HUES48 (cell line): ENCODE measurements around the gene ZNF594.
"Not testable (repeated sequence)": the region's sequence is repeated elsewhere in the genome, so short reads cannot be mapped to it uniquely, and the experiment has no call there.

Source experiments
- H3K27ac ChIP-seq: one replicate; pipeline ENCODE4 v1.7.0; 2013; ENCODE audit warnings: low read depth, low read length, inconsistent platforms
- H3K27me3 ChIP-seq: 2 replicates; pipeline ENCODE4 v1.6.1; 2013; ENCODE audit warnings: mild to moderate bottlenecking, low read length; ENCODE audit not compliant: control insufficient read depth, insufficient read depth
- H3K36me3 ChIP-seq: 2 replicates; pipeline ENCODE4 v1.6.1; 2013; ENCODE audit warnings: low read length; ENCODE audit not compliant: control insufficient read depth, insufficient read depth
- H3K4me1 ChIP-seq: 2 replicates; pipeline ENCODE4 v1.6.1; 2013; ENCODE audit warnings: mild to moderate bottlenecking, low read length; ENCODE audit not compliant: control insufficient read depth, insufficient read depth
- H3K4me3 ChIP-seq: 2 replicates; pipeline ENCODE4 v1.5.1; 2013; ENCODE audit warnings: mild to moderate bottlenecking, low read depth, low read length
- H3K9ac ChIP-seq: 2 replicates; pipeline ENCODE4 v1.6.1; 2013; ENCODE audit warnings: mild to moderate bottlenecking, low read depth, low read length, moderate library complexity
- H3K9me3 ChIP-seq: 2 replicates; pipeline ENCODE4 v1.6.1; 2013; ENCODE audit warnings: low read length; ENCODE audit not compliant: control insufficient read depth, insufficient read depth

Gene ZNF594

DNA sequence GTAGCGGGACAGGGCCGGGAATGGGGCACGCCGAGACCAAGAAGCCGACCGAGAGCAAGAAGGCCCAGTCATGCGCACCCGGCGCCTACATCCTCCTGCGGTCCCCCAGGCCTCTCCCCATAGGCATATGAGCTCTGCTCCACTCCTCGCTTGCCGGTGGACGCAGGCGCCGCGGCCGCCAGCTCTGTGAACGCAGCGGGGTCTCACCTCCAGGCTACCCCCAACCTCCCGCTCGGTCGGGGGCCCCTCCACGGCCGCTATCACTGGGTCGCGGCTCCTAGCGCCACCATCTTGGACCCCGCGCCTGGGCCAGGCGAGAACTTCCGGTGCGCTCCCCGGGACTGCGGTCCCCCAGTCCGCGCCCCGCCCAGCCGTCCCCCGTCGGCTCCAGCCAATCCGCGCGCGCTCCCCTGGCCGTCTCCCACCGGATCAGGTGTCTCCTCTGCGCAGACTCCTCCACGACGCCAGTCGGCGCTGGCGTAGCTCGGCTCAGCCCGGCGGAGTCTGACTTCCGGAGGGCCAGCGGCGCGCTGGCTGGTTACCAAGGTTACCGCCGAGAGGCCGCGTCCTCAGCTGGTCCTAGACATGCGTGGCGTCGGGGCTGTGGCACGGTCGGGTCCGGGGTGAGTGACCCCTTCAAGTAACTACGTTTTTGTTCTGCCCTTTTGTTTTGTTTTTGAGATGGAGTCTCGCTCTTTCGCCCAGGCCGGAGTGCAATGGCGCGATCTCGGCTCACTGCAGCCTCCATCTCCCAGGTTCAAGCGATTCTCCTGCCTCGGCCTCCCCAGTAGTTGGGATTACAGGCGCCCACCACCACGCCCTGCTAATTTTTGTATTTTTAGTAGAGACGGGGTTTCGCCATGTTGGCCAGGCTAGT is at the start of gene ZNF594:
TSS of gene ZNF594 (minus strand) at position 328 of the 877 bp plus-strand sequence. CDS start 7,612 bp downstream, outside the sequence.
- Histone ChIP-seq H3K4me3 (peak within 1 kb of the TSS; percentile 97), H3K36me3 (peaks cover 26% of the 10 kb centered on the region), H3K27ac (peak within 1 kb of the TSS; percentile 78), H3K9me3 (peaks cover 40% of the 10 kb centered on the region), H3K9ac (peak within 1 kb of the TSS; percentile 91), H3K4me1 (no peaks in the 10 kb centered on the region), H3K27me3 (no peaks in the 10 kb centered on the region)

DNA sequence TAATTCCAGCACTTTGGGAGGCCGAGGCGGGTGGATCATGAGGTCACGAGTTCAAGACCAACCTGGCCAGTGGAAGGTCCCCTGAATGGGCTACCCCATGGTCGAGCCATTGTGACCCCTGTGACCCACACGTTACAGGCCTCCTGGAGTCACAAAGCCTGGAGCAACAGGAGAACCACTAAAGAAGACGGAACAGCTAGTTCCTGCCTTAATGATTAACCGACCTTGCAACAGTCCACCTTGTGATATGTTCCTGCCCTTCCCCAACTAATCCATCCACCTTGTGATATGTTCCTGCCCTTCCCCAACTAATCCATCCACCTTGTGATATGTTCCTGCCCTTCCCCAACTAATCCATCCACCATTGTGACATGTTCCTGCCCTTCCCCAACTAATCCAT is 48.1 kb upstream of the ZNF594 start:
- not testable (repeated sequence) for H3K9ac ChIP-seq, H3K27me3 ChIP-seq, H3K36me3 ChIP-seq, H3K9me3 ChIP-seq, H3K4me1 ChIP-seq, H3K27ac ChIP-seq, H3K4me3 ChIP-seq

DNA sequence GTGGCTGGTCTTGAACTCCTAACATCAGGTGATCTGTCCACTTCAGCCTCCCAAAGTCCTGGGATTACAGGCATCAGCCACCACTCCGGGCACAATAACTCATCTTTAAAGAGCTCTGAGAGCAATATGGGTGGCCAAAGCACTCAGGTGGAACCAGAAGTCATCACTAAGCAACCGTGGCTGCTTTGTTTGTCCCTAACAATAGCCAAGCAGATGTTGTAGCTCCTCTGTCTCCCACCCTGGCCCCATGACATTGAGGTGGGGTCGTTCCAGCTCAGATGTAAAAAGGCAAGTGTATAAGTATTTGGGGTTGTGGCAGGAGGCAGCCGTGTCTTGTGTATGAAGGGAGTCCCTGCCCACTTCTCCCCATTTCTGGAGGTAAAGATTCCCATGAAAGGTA is 46.7 kb upstream of the ZNF594 start:
- Histone ChIP-seq H3K4me1 (no peaks in the 10 kb centered on the region), H3K27ac (no peak overlapping the region), H3K9me3 (no peaks in the 10 kb centered on the region), H3K27me3 (no peaks in the 10 kb centered on the region), H3K9ac (no peak overlapping the region), H3K36me3 (no peaks in the 10 kb centered on the region), H3K4me3 (no peak overlapping the region)

DNA sequence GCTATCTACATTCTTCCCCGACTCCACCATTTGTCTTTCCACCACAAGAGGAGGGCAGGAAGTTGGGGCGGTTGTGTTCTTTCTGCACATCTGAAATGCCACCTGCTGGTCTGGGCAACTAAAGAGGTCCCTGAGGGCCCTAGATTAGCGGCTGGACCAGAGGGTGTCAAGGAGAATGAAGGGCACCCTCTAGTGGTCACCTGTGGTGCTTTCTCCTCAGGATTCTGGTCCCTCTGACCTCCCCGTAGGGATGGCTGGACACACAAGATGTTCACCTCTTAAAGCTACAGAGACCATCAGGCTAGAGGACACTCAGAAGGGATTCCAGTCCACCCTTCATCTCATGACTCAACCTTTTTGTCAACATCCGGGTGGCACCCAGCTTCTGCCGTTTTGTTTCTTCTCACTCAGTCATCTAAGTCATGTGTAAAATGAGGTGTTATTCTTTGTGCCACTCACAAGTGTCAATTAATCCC is 45.9 kb upstream of the ZNF594 start:
- H3K27ac ChIP-seq, result no peak overlapping the region
- H3K4me1 ChIP-seq, result no peaks in the 10 kb centered on the region
- H3K27me3 ChIP-seq, result no peaks in the 10 kb centered on the region
- no peaks in the 10 kb centered on the region for H3K36me3 ChIP-seq
- H3K9me3 ChIP-seq, result no peaks in the 10 kb centered on the region
- H3K9ac ChIP-seq, result no peak overlapping the region
- H3K4me3 ChIP-seq, result no peak overlapping the region

DNA sequence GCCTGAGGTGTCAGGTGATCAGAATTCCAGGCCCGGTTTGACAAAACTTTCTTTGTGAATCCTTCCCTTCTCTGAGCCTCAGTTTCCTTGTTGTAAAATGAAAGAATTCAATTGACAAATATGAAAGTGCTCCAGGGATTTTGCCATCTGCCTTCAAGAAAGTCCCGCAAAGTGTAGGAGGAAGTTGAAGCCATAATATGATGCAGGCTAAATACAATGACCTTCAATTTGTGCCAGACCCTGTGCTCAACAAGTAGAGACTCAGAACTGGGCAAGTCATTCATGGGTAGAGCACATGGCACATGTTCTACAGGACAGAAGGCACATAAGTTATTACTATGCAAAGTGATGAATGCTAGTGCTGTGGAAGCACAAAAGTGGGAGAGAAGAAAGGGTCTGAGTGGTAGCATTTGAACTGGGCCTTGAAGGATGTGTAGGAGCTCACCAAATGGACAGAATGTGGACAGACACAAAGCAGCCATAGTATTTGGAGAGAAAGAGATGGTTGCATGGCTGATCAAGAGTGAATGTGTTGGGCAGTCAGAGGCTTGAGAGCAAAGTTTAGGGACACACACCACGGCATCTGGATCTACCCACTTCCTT is 45.4 kb upstream of the ZNF594 start:
- H3K9me3 ChIP-seq, result no peaks in the 10 kb centered on the region
- no peak overlapping the region for H3K4me3 ChIP-seq
- H3K27me3 ChIP-seq, result no peaks in the 10 kb centered on the region
- H3K9ac ChIP-seq, result no peak overlapping the region
- H3K27ac ChIP-seq, result no peak overlapping the region
- no peaks in the 10 kb centered on the region for H3K36me3 ChIP-seq
- no peaks in the 10 kb centered on the region for H3K4me1 ChIP-seq

DNA sequence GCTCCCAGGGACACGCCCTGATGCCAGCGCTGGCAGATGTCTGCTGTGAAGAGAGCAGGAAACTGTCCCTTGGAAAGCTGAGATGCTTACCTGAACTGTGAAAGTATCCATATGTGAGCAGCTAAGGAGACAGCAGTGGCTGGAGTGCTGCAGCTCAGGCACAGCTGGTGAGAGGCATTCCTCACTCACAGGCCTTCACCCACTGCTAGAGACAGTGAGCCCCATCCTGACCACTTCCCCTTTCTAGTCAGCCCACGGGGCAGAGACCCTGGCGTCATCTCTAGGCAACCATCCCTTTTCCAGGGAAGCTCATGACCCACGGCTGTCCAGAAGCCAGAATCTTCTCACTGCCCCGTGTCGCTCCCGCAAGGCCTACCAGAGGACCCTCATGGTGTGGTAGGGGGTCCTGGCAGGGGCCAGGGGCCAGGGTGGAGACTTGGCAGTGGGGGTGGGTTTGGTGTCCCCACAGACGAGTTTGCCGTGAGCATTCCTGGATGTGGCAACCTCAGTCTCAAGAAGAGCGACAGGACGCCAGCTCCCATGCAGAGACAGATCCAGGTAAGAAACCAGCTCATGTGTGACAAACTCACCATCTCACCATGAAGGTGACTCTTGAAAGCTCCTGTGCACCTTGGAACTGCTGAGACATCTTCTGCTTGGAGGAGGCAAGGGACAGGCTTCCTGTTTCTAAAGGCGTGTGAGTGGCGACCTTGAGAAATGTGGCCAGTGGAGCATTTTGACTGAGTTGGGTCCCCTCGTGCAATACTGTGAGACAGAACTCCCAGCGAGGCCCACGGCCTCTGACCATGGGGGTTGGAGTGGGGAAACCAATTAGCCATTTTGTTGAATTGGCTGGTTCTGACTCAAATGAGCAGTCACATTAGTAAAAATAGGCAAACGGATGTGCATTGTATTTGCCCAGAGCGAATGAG is 43.2 kb upstream of the ZNF594 start, which contains the start of gene SCIMP:
TSS of gene SCIMP (minus strand) at position 216 of the 932 bp plus-strand sequence. CDS start at position 111, 105 bp downstream.
- Histone ChIP-seq H3K4me3 (no peak within 1 kb of the TSS), H3K27me3 (no peaks in the 10 kb centered on the region), H3K4me1 (no peaks in the 10 kb centered on the region), H3K9ac (no peak within 1 kb of the TSS), H3K27ac (no peak within 1 kb of the TSS), H3K36me3 (no peaks in the 10 kb centered on the region), H3K9me3 (no peaks in the 10 kb centered on the region)

DNA sequence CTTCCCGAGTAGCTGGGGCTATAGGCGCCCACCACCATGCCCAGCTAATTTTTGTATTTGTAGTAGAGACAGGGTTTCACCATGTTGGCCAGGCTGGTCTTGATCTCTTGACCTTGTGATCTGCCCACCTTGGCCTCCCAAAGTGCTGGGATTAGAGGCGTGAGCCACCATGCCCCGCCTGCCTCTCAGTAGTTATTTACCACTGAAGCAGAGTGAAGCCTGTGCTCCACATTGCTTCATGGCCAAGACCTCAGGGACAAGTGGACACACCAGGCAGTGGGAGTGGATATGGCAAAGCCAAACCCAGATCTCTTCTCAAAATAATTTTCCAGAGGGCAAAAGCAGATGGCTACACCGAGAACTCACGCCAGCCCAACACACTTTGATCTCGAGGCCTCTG is 41.8 kb upstream of the ZNF594 start:
- H3K27me3 ChIP-seq, H3K9me3 ChIP-seq, H3K9ac ChIP-seq, H3K4me3 ChIP-seq, H3K4me1 ChIP-seq, H3K36me3 ChIP-seq, H3K27ac ChIP-seq: not testable (repeated sequence)

DNA sequence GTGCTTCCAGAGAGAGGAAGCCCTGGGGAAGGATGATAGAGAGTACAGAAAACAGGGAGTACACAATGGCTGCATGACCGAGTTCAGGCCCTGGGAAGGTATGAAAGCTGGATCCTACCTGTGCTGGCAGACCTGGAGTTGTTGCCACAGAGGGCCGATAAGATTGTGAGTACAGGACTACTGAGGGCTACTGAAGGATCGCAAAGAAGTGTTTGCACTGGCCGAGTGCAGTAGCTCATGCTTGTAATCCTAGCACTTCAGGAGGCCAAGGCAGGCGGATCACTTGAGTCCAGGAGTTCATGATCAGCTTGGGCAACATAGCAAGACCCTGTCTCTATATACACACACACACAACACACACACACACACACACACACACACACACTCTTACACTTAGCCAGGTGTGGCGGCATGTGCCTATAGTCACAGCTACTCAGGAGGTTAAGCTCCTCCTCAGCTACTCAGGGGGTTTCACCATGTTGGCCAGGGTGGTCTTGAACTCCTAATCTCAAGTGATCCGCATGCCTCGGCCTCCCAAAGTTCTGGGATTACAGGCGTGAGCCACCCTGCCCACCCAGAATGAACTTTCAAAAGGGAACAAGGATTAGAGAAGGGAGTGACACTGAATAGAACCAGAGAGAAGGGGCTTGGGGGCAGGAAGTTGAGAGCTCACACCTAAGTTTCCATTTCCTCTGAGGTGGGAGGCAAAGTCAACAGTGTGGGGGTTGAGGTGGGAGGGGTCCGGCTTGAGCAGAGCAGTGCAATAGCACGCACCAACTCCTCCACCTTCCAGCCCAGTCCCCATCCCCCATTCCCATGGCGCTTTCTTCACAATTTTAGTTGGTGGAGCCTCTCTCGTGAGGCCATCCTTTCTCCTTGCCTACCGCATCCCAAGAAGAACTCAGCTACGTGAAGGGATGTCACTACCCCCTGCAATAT is 35.5 kb upstream of the ZNF594 start:
- no peaks in the 10 kb centered on the region for H3K27me3 ChIP-seq
- no peaks in the 10 kb centered on the region for H3K4me1 ChIP-seq
- H3K27ac ChIP-seq, result no peak overlapping the region
- H3K4me3 ChIP-seq, result no peak overlapping the region
- H3K9me3 ChIP-seq, result no peaks in the 10 kb centered on the region
- no peaks in the 10 kb centered on the region for H3K36me3 ChIP-seq
- H3K9ac ChIP-seq, result no peak overlapping the region

DNA sequence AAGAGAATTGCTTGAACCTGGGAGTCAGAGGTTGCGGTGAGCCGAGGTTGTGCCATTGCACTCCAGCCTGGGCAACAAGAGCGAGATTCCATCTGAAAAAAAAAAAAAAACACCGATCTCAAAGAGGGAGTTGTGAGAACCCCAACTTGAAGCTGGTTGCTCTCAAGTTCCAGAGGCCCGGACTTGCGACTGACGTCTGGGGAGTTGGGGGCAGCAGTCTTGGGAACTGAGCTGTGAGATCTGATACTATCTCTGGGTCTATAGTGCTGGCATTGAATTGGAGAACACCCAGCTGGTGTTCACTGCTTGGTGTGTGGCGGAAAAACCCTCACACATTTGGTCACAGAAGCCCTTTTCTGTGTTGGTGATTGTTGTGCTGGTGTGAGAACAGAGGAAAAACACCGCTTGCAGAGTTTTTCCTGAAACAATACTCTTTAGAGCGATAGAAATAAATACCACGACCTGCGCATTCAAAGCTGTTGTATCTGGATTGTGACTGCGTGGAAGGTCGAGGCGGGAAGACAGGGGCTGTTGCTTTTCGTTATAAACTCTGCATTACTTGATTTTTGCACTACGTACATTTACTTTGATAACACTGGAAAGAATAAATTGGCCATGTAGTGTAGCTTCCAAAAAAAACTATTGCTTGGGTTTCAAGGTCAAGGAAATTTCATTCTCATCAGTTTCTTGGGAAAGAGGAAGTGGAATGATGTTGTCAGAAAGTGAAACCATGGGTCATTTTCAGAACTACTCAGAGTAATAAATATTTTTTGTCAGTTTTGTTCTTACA is 34.2 kb upstream of the ZNF594 start:
- H3K27ac ChIP-seq, result no peak overlapping the region

More for the DNA sequence above, 34.2 kb upstream of the ZNF594 start:
- Histone ChIP-seq H3K4me1 (no peaks in the 10 kb centered on the region), H3K4me3 (no peak overlapping the region), H3K9ac (no peak overlapping the region), H3K9me3 (no peaks in the 10 kb centered on the region), H3K36me3 (no peaks in the 10 kb centered on the region), H3K27me3 (no peaks in the 10 kb centered on the region)
